HepG2 (cell line): ENCODE results near the gene MS4A14. TPM values are rescaled to one million over a fixed set of nuclear protein-coding genes. Genes with fewer than 3 reads are reported as not detected.

Experiments
- ATAC-seq: fragments of 200-7000 bp; cut with Tn5 transposase; 3 replicates; pipeline ENCODE4 v1.9.1; 2020; ENCODE audit warnings: mild to moderate bottlenecking, moderate library complexity
- BruUV-seq: library from RNA; stranded (reverse); fragments of 400-500 nt; replicated peaks from 2 replicates; lab custom pipeline; 2021; lab: Mats Ljungman, UMichigan
- CTCF ChIA-PET: fragments of 300-600 bp; formaldehyde crosslinking; extraction: SDS; loops from one replicate; lab custom pipeline; 2021; ENCODE audit warnings: low total read pairs, inconsistent platforms, low intra/inter-chr PET ratio; lab: Yijun Ruan, JAX
- POLR2A ChIA-PET: fragments of 350-600 bp; sonication (Branson Sonifier 250); formaldehyde crosslinking; loops from one replicate; lab custom pipeline; 2020; ENCODE audit warnings: antibody characterized with exemption, inconsistent platforms; lab: Yijun Ruan, JAX
- DNase-seq: peaks from one replicate; pipeline ENCODE4 v3.0.0-alpha.2; 2015; ENCODE audit warnings: low spot score
- FAIRE-seq: peaks from 3 replicates; lab custom pipeline; 2011; peaks lifted over from hg19 to GRCh38; lab: Jason Lieb, UNC
- H2AFZ ChIP-seq: one replicate; pipeline ENCODE4 v1.6.1; 2011; ENCODE audit warnings: low read length, inconsistent platforms
- H3K27ac ChIP-seq: fragments of 300-600 bp; 3 replicates; pipeline ENCODE4 v1.8.0; 2011; ENCODE audit warnings: mixed run types, mild to moderate bottlenecking, mixed read lengths, low read length, inconsistent platforms; ENCODE audit not compliant: insufficient read depth; ENCODE audit errors: extremely low read length
- H3K27me3 ChIP-seq, 2 experiments: fragments of 200-600 bp in 1 of 2; 2 replicates in 1 of 2; 3 replicates in 1 of 2; pipeline versions ENCODE4 v1.6.0 to v1.8.0; 2011; ENCODE audit warnings: low read length in 2 of 2, mild to moderate bottlenecking in 2 of 2, moderate library complexity in 2 of 2, inconsistent platforms in 1 of 2; ENCODE audit not compliant: insufficient read depth in 2 of 2, control insufficient read depth in 1 of 2
- H3K36me3 ChIP-seq, 2 experiments: fragments of 200-600 bp in 1 of 2; replicated peaks in 1 of 2; 2 replicates in 1 of 2; 3 replicates in 1 of 2; pipeline versions ENCODE4 v1.5.1 to v1.8.0; 2011; ENCODE audit warnings: low read length in 2 of 2, inconsistent platforms in 1 of 2; ENCODE audit not compliant: insufficient read depth in 2 of 2, control insufficient read depth in 1 of 2
- H3K4me1 ChIP-seq: 2 replicates; pipeline ENCODE4 v1.5.1; 2012; ENCODE audit warnings: low read length, inconsistent platforms; ENCODE audit not compliant: insufficient read depth
- H3K4me2 ChIP-seq: 2 replicates; pipeline ENCODE4 v1.6.0; 2011; ENCODE audit warnings: low read depth, low read length, inconsistent platforms
- H3K4me3 ChIP-seq, 3 experiments: fragments of 200-600 bp in 1 of 3; sonication (generic), shearing (Covaris generic) in 1 of 3; replicated peaks in 1 of 3; 2 replicates each; pipeline ENCODE4 v1.5.1; 2011 to 2016; ENCODE audit warnings: low read length in 3 of 3, inconsistent platforms in 2 of 3, low read depth in 2 of 3, mild to moderate bottlenecking in 2 of 3, control low read depth in 1 of 3, mixed read lengths in 1 of 3; ENCODE audit not compliant: insufficient read depth in 1 of 3
- H3K79me2 ChIP-seq: one replicate; pipeline ENCODE4 v1.6.1; 2011; ENCODE audit warnings: low read length, inconsistent platforms; ENCODE audit not compliant: insufficient read depth
- H3K9ac ChIP-seq: 2 replicates; pipeline ENCODE4 v1.6.0; 2011; ENCODE audit warnings: mild to moderate bottlenecking, low read depth, low read length, inconsistent platforms; ENCODE audit not compliant: insufficient read depth
- H3K9me3 ChIP-seq: 2 replicates; pipeline ENCODE4 v1.5.1; 2012; ENCODE audit warnings: mild to moderate bottlenecking, low read length
- H4K20me1 ChIP-seq: 2 replicates; pipeline ENCODE4 v1.6.0; 2011; ENCODE audit warnings: inconsistent platforms, mild to moderate bottlenecking, low read length, moderate library complexity; ENCODE audit not compliant: insufficient read depth
- ATM ChIP-seq: fragments of 450-650 bp; IDR thresholded peaks from 2 replicates; pipeline ENCODE4 v1.7.1; 2017; ENCODE audit warnings: mild to moderate bottlenecking, borderline replicate concordance
- GMEB2 ChIP-seq: IDR thresholded peaks from 2 replicates; pipeline ENCODE4 v1.6.1; 2016; ENCODE audit warnings: missing biosample characterization, missing genetic modification reagents, low read depth
- IRX3 ChIP-seq: sonication (generic); formaldehyde crosslinking; IDR thresholded peaks from 2 replicates; pipeline ENCODE4 v1.8.1; 2023; ENCODE audit warnings: mild to moderate bottlenecking, low read depth, missing genetic modification reagents, borderline replicate concordance
- MTA3 ChIP-seq: sonication (generic); formaldehyde crosslinking; IDR thresholded peaks from 2 replicates; pipeline ENCODE4 v1.4.0; 2020; ENCODE audit warnings: missing genetic modification reagents
- PCBP2 ChIP-seq: fragments of 200-400 bp; formaldehyde crosslinking; optimal IDR thresholded peaks from 2 replicates; pipeline ENCODE3; 2018; ENCODE audit warnings: low read length, low read depth; ENCODE audit not compliant: poor library complexity, severe bottlenecking
- PHF21A ChIP-seq: sonication (generic); formaldehyde crosslinking; IDR thresholded peaks from 2 replicates; pipeline ENCODE4 v1.5.0; 2020; ENCODE audit warnings: mild to moderate bottlenecking, missing genetic modification reagents
- SMAD3 ChIP-seq: sonication (generic); formaldehyde crosslinking; IDR thresholded peaks from 2 replicates; pipeline ENCODE4 v1.4.0; 2020; ENCODE audit warnings: missing genetic modification reagents
- TFAP4 ChIP-seq: sonication (generic); IDR thresholded peaks from 2 replicates; pipeline ENCODE4 v1.6.1; 2016; ENCODE audit warnings: low read depth, borderline replicate concordance
- ZBTB7A ChIP-seq: sonication (generic); formaldehyde crosslinking; IDR thresholded peaks from 2 replicates; pipeline ENCODE4 v1.8.0; 2022; ENCODE audit warnings: mild to moderate bottlenecking, missing genetic modification reagents
- ZNF18 ChIP-seq: sonication (generic); formaldehyde crosslinking; IDR thresholded peaks from 2 replicates; pipeline ENCODE4 v1.8.0; 2022; ENCODE audit warnings: mild to moderate bottlenecking, missing genetic modification reagents; ENCODE audit not compliant: insufficient replicate concordance
- ZNF263 ChIP-seq: sonication (generic); formaldehyde crosslinking; IDR thresholded peaks from 2 replicates; pipeline ENCODE4 v1.4.0; 2020; ENCODE audit warnings: missing genetic modification reagents
- ZNF33B ChIP-seq: sonication (generic); formaldehyde crosslinking; IDR thresholded peaks from 2 replicates; pipeline ENCODE4 v1.5.1; 2020; ENCODE audit warnings: mild to moderate bottlenecking, missing genetic modification reagents
- ZSCAN30 ChIP-seq: sonication (generic); formaldehyde crosslinking; IDR thresholded peaks from 2 replicates; pipeline ENCODE4 v1.5.0; 2020; ENCODE audit warnings: mild to moderate bottlenecking, missing genetic modification reagents
- WGBS: methylation state at CpG from one replicate; pipeline ENCODE4 v1.1.6; 2017; ENCODE audit warnings: low lambda C conversion rate; 5-methylcytosine and 5-hydroxymethylcytosine counted together
- in situ Hi-C: cut with HindIII; loops from 2 replicates; pipeline ENCODE4 v1.10.0; 2017; ENCODE audit warnings: low pct_unique_long_range_greater_than_20kb; ENCODE audit not compliant: extremely low pct_ligation_motif_present
- intact Hi-C: fragments of 100-400 bp; cut with micrococcal nuclease; formaldehyde crosslinking; loops from one replicate; pipeline ENCODE4 v1.10.0; 2022; ENCODE audit not compliant: unreplicated experiment
- polyA plus RNA-seq, 8 experiments: library from polyadenylated mRNA; depleted of rRNA in 3 of 8; stranded (reverse) in 7 of 8; unstranded in 1 of 8; fragments of >200 nt; fragmentation: Illumina TruSeq in 4 of 8; extraction: Trizol in 4 of 8; gene quantifications; 2 replicates each; pipeline versions ENCODE4 v1.2.1 to v1.2.3, GENCODE V29; 2011 to 2016; ENCODE audit warnings: low read depth in 4 of 8, missing spikeins in 1 of 8, mixed read lengths in 1 of 8; ENCODE audit not compliant: insufficient read depth in 1 of 8
- total RNA-seq, 5 experiments: library from RNA; depleted of rRNA; stranded (reverse); fragments of >200 nt; fragmentation: Illumina TruSeq; extraction: Trizol; gene quantifications; 2 replicates each; pipeline ENCODE4 v1.2.3, GENCODE V29; 2016; ENCODE audit warnings: low read depth in 1 of 5

MS4A14 gene
- total and polyA plus RNA-seq, 2 of the 13 experiments (the other 11 are each of a cell fraction or from before 2014, with no cell fraction given): not detected

GRCh38 chr11:60362241-60362640, 34.0 kb upstream of the MS4A14 start:
- WGBS: 6% methylated on average over 1 of the region's 1 CpG
- no peak for ATAC-seq
- no peaks in the 10 kb centered on the region for H3K79me2 ChIP-seq
- no peak overlapping the region for H2AFZ ChIP-seq
- H3K4me1 ChIP-seq: no peaks in the 10 kb centered on the region
- no peaks in the 10 kb centered on the region for H3K36me3 ChIP-seq
- no peak for TF ChIP-seq PHF21A (CRISPR knock-in tag)
- no peak for TF ChIP-seq IRX3 (CRISPR knock-in tag)
- no peak for TF ChIP-seq ZSCAN30 (CRISPR knock-in tag)
- no peak for TF ChIP-seq PCBP2
- no peak for TF ChIP-seq GMEB2 (CRISPR knock-in tag)
- no peak for TF ChIP-seq MTA3 (CRISPR knock-in tag)
- TF ChIP-seq ZNF33B: no peak
- TF ChIP-seq TFAP4: no peak
- no peak for TF ChIP-seq ZBTB7A (CRISPR knock-in tag)
- no peak for TF ChIP-seq ZNF18 (CRISPR knock-in tag)
- no peak for TF ChIP-seq SMAD3
- no peak for TF ChIP-seq ZNF263 (CRISPR knock-in tag)
- TF ChIP-seq ATM: no peak
- BruUV-seq: no TSS peak
- ChIA-PET CTCF (interaction anchor here (2.2 kb wide), 1 partner anchor 124 kb away, joined by 13 read pairs; no protein-coding TSS in a partner anchor), POLR2A (no interaction called here)
- in situ Hi-C loops: loop anchor here (5.0 kb wide), 1 partner anchor 255 kb away; no protein-coding TSS in a partner anchor
- H3K9ac ChIP-seq: no peak overlapping the region
- no peak overlapping the region for H3K27ac ChIP-seq
- no peak for FAIRE-seq
- H3K9me3 ChIP-seq: peaks cover 11% of the 10 kb centered on the region
- H4K20me1 ChIP-seq: no peaks in the 10 kb centered on the region
- peaks cover 0 to 3% of the 10 kb centered on the region in 2 experiments; a peak in 1 of 5 replicates for H3K27me3 ChIP-seq
- no peak overlapping the region for H3K4me3 ChIP-seq
- no peak overlapping the region for H3K4me2 ChIP-seq
- intact Hi-C loops: loop anchor here (2.0 to 5.0 kb wide), 2 partner anchors 125 to 400 kb away; no protein-coding TSS in a partner anchor
- no peak for DNase-seq
